GM12878 (cell line): Measurements from ENCODE around the gene FTH1. TPM values are rescaled to one million over a fixed set of nuclear protein-coding genes. Genes with fewer than 3 reads are reported as not detected.

Experiments used
- BCLAF1 ChIP-seq: fragments of 450-650 bp; IDR thresholded peaks from 2 replicates; pipeline ENCODE4 v1.6.1; 2017; ENCODE audit warnings: antibody characterized with exemption, mild to moderate bottlenecking, moderate library complexity
- CHD2 ChIP-seq: IDR thresholded peaks from 2 replicates; pipeline ENCODE4 v1.6.1; 2011; ENCODE audit warnings: low read depth, low read length, improper control_type of control experiment, borderline replicate concordance
- CREB1 ChIP-seq: IDR thresholded peaks from 2 replicates; pipeline ENCODE4 v1.6.1; 2012; ENCODE audit warnings: low read depth, mild to moderate bottlenecking, inconsistent platforms
- DPF2 ChIP-seq: fragments of 450-650 bp; IDR thresholded peaks from 2 replicates; pipeline ENCODE4 v1.6.1; 2017; ENCODE audit warnings: mild to moderate bottlenecking
- KLF5 ChIP-seq: fragments of 450-650 bp; IDR thresholded peaks from 2 replicates; pipeline ENCODE4 v1.6.1; 2014; ENCODE audit warnings: mild to moderate bottlenecking; ENCODE audit not compliant: partially characterized antibody
- NBN ChIP-seq: fragments of 450-650 bp; IDR thresholded peaks from 2 replicates; pipeline ENCODE4 v1.6.1; 2016
- NR2C1 ChIP-seq: fragments of 450-650 bp; IDR thresholded peaks from 2 replicates; pipeline ENCODE4 v1.6.1; 2017; ENCODE audit warnings: antibody characterized with exemption, mild to moderate bottlenecking, moderate library complexity
- POLR2A ChIP-seq: IDR thresholded peaks from 2 replicates; pipeline ENCODE4 v1.6.1; 2011; ENCODE audit warnings: low read depth, mild to moderate bottlenecking, low read length
- RCOR1 ChIP-seq: conservative IDR thresholded peaks from 2 replicates; pipeline ENCODE4 v1.6.1; 2012; ENCODE audit warnings: low read depth, low read length, improper control_type of control experiment
- RFX5 ChIP-seq: IDR thresholded peaks from 2 replicates; pipeline ENCODE4 v1.6.1; 2011; ENCODE audit warnings: low read depth, low read length, improper control_type of control experiment
- SPI1 ChIP-seq: IDR thresholded peaks from 2 replicates; pipeline ENCODE4 v1.6.1; 2011; ENCODE audit warnings: low read depth, mild to moderate bottlenecking, low read length, moderate library complexity, borderline replicate concordance; ENCODE audit not compliant: insufficient read depth
- STAT3 ChIP-seq: IDR thresholded peaks from 2 replicates; pipeline ENCODE4 v1.6.1; 2011; ENCODE audit warnings: low read depth, low read length, improper control_type of control experiment
- SUZ12 ChIP-seq: fragments of 200-600 bp; sonication (generic); IDR thresholded peaks from one replicate; pipeline ENCODE4 v1.6.1; 2018; ENCODE audit warnings: antibody characterized with exemption, mild to moderate bottlenecking; ENCODE audit not compliant: unreplicated experiment
- USF1 ChIP-seq: IDR thresholded peaks from 2 replicates; pipeline ENCODE4 v1.6.1; 2011; ENCODE audit warnings: borderline replicate concordance, low read depth, mild to moderate bottlenecking, moderate library complexity, mixed read lengths, low read length; ENCODE audit not compliant: insufficient read depth; ENCODE audit errors: extremely low read length
- YBX1 ChIP-seq: fragments of 450-650 bp; IDR thresholded peaks from 2 replicates; pipeline ENCODE4 v1.6.1; 2016; ENCODE audit warnings: antibody characterized with exemption
- ZNF217 ChIP-seq: fragments of 450-650 bp; IDR thresholded peaks from 2 replicates; pipeline ENCODE4 v1.6.1; 2017; ENCODE audit warnings: antibody characterized with exemption, mild to moderate bottlenecking
- ZNF274 ChIP-seq: IDR thresholded peaks from one replicate; pipeline ENCODE4 v1.8.0; 2011; ENCODE audit not compliant: insufficient read length, insufficient read depth
- polyA plus RNA-seq, 11 experiments: library from polyadenylated mRNA; depleted of rRNA in 4 of 11; unstranded in 6 of 11; stranded (reverse) in 5 of 11; fragments of >200 nt; fragmentation: Nextera tagmentation in 4 of 11; fragmentation: Illumina TruSeq in 1 of 11; extraction: Ambion mirVana in 4 of 11; extraction: Trizol in 1 of 11; gene quantifications; 1 replicate in 1 of 11; 2 replicates in 10 of 11; pipeline versions ENCODE4 v1.2.1 to v1.2.3, GENCODE V29; 2011 to 2016; ENCODE audit warnings: inconsistent platforms in 2 of 11, missing spikeins in 2 of 11, low read depth in 1 of 11
- total RNA-seq, 4 experiments: library from RNA; depleted of rRNA in 3 of 4; stranded (reverse); fragments of >200 nt in 3 of 4; fragmentation: Illumina TruSeq in 1 of 4; extraction: Trizol in 1 of 4; gene quantifications; 2 replicates each; pipeline versions ENCODE4 v1.2.1 to v1.2.3, GENCODE V29; 2013 to 2021
- TF ChIP-seq, protein P1 (sequence below): IDR thresholded peaks from 2 replicates; pipeline ENCODE4 v1.6.1; 2012; ENCODE audit warnings: low read depth, low read length, improper control_type of control experiment
- TF ChIP-seq, protein P2 (sequence below), 3 experiments: IDR thresholded peaks in 2 of 3; conservative IDR thresholded peaks in 1 of 3; 2 replicates each; pipeline ENCODE4 v1.5.1; 2011; ENCODE audit warnings: low read depth in 3 of 3, low read length in 3 of 3, mild to moderate bottlenecking in 3 of 3, control low read depth in 2 of 3, moderate library complexity in 2 of 3, inconsistent platforms in 1 of 3, mixed read lengths in 1 of 3; ENCODE audit not compliant: control insufficient read depth in 2 of 3, insufficient read depth in 1 of 3; ENCODE audit errors: extremely low read depth in 1 of 3
- TF ChIP-seq, protein P3 (sequence below): fragments of 450-650 bp; formaldehyde crosslinking; IDR thresholded peaks from 2 replicates; pipeline ENCODE4 v1.4.0; 2020; ENCODE audit warnings: mild to moderate bottlenecking, moderate library complexity

Gene FTH1
- total and polyA plus RNA-seq, 10 of the 15 experiments (the other 5 are each of a cell fraction or from before 2014, with no cell fraction given) = 289 to 4,154 (median 960) TPM

DNA sequence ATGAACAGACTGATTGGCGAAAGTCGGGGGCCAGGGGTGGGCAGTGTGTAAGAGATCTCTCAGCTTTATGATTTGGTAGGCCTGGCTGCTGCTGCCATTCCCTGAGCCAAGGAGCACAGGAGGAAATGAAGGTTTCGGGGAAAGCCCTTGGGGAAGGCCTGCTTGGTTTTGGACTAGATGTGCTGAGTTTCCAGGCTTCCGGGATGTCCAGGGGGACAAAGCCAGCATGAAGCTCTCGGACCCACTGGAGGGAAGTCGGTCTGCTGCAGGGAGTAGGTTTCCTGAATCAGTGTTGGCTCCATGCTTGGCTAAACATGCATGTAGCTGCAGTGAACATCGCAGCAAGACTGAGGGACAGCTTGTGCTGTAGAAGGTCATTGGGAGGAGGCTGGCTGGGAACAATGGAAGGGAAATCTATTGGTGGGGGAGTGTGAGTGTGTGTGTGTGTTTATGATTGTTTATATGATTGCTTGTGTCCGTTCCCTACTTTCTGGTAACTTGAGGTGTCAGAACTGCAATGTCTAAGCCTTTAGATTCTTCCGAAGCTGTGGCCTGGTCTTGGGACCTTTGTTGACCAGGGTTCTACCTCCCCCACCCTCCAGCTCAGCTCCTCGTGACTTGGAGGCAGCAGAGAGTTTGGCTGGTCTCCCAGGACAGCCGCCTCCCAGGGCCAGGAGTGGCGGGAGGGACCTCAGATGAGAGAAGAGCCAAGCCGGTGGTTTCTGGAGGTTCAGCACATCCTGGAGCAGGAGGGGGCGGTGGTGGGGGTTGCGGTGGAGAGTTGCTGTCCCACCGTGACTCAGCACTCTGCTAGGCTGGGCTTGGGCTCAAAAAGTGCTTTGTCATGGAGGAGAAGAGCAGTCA, 4.0 kb upstream of the FTH1 start (continued):
- TF ChIP-seq, protein P1, sequence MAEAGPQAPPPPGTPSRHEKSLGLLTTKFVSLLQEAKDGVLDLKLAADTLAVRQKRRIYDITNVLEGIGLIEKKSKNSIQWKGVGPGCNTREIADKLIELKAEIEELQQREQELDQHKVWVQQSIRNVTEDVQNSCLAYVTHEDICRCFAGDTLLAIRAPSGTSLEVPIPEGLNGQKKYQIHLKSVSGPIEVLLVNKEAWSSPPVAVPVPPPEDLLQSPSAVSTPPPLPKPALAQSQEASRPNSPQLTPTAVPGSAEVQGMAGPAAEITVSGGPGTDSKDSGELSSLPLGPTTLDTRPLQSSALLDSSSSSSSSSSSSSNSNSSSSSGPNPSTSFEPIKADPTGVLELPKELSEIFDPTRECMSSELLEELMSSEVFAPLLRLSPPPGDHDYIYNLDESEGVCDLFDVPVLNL = no peak
- TF ChIP-seq ZNF217 = no peak
- peak; percentile 61; the same call in 1 of the 2 replicates for TF ChIP-seq POLR2A
- TF ChIP-seq NR2C1 = no peak
- TF ChIP-seq NBN = 0 out of 2 replicates have a peak, but pooled peaks have one; percentile 59
- no peak for TF ChIP-seq KLF5
- TF ChIP-seq BCLAF1 = no peak
- TF ChIP-seq, protein P2, sequence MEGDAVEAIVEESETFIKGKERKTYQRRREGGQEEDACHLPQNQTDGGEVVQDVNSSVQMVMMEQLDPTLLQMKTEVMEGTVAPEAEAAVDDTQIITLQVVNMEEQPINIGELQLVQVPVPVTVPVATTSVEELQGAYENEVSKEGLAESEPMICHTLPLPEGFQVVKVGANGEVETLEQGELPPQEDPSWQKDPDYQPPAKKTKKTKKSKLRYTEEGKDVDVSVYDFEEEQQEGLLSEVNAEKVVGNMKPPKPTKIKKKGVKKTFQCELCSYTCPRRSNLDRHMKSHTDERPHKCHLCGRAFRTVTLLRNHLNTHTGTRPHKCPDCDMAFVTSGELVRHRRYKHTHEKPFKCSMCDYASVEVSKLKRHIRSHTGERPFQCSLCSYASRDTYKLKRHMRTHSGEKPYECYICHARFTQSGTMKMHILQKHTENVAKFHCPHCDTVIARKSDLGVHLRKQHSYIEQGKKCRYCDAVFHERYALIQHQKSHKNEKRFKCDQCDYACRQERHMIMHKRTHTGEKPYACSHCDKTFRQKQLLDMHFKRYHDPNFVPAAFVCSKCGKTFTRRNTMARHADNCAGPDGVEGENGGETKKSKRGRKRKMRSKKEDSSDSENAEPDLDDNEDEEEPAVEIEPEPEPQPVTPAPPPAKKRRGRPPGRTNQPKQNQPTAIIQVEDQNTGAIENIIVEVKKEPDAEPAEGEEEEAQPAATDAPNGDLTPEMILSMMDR (IDR thresholded peaks at IDR 0.05 in 2 of 3, conservative IDR thresholded peaks at IDR 0.05 in 1 of 3; ENCODE audit: control insufficient read depth in 2 of 3, extremely low read depth in 1 of 3, insufficient read depth in 1 of 3, low read depth in 3 of 3, low read length in 3 of 3) = no peak
- no peak for TF ChIP-seq STAT3
- no peak for TF ChIP-seq CHD2
- TF ChIP-seq USF1 = peak; percentile 8
- TF ChIP-seq ZNF274 = no peak
- TF ChIP-seq YBX1 = no peak
- TF ChIP-seq SUZ12 = no peak
- TF ChIP-seq, protein P3, sequence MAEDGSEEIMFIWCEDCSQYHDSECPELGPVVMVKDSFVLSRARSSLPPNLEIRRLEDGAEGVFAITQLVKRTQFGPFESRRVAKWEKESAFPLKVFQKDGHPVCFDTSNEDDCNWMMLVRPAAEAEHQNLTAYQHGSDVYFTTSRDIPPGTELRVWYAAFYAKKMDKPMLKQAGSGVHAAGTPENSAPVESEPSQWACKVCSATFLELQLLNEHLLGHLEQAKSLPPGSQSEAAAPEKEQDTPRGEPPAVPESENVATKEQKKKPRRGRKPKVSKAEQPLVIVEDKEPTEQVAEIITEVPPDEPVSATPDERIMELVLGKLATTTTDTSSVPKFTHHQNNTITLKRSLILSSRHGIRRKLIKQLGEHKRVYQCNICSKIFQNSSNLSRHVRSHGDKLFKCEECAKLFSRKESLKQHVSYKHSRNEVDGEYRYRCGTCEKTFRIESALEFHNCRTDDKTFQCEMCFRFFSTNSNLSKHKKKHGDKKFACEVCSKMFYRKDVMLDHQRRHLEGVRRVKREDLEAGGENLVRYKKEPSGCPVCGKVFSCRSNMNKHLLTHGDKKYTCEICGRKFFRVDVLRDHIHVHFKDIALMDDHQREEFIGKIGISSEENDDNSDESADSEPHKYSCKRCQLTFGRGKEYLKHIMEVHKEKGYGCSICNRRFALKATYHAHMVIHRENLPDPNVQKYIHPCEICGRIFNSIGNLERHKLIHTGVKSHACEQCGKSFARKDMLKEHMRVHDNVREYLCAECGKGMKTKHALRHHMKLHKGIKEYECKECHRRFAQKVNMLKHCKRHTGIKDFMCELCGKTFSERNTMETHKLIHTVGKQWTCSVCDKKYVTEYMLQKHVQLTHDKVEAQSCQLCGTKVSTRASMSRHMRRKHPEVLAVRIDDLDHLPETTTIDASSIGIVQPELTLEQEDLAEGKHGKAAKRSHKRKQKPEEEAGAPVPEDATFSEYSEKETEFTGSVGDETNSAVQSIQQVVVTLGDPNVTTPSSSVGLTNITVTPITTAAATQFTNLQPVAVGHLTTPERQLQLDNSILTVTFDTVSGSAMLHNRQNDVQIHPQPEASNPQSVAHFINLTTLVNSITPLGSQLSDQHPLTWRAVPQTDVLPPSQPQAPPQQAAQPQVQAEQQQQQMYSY (CRISPR knock-in tag) = no peak
- no peak for TF ChIP-seq DPF2
- TF ChIP-seq SPI1 = peak; percentile 25; the same call in 1 of the 2 replicates
- no peak for TF ChIP-seq CREB1
- no peak for TF ChIP-seq RCOR1
- no peak for TF ChIP-seq RFX5
